HFFc6 (cell line): ENCODE data around the gene BLVRB. TPM values are rescaled to one million over a fixed set of nuclear protein-coding genes. Genes with fewer than 3 reads are reported as not detected.

ENCODE experiments used
- DNase-seq: peaks from one replicate; pipeline ENCODE4 v3.0.0-alpha.2; 2018
- H3K27ac Mint-ChIP-seq: 2 replicates; pipeline ENCODE4 v1.8.0; 2020; ENCODE audit warnings: mild to moderate bottlenecking, mixed read lengths
- H3K27me3 Mint-ChIP-seq: 2 replicates; pipeline ENCODE4 v1.8.0; 2021; ENCODE audit warnings: mild to moderate bottlenecking, moderate library complexity, mixed read lengths; ENCODE audit not compliant: insufficient read depth
- H3K36me3 Mint-ChIP-seq: 2 replicates; pipeline ENCODE4 v1.8.0; 2021; ENCODE audit warnings: low read depth, mixed read lengths
- H3K4me1 Mint-ChIP-seq: 2 replicates; pipeline ENCODE4 v1.8.0; 2020; ENCODE audit warnings: low read depth, mixed read lengths
- H3K4me3 Mint-ChIP-seq: 2 replicates; pipeline ENCODE4 v1.8.0; 2020; ENCODE audit warnings: mild to moderate bottlenecking, moderate library complexity, mixed read lengths
- H3K9me3 Mint-ChIP-seq: 2 replicates; pipeline ENCODE4 v1.8.0; 2020; ENCODE audit warnings: mild to moderate bottlenecking, mixed read lengths
- CTCF ChIP-seq: fragments of 200-600 bp; sonication (generic); IDR thresholded peaks from 2 replicates; pipeline ENCODE4 v1.5.0; 2021; ENCODE audit warnings: antibody characterized with exemption, mild to moderate bottlenecking
- total RNA-seq, 6 experiments: library from RNA; stranded (reverse); fragmentation: NEBNext Ultra II Directional; extraction: Animal tissue kit (Norgen Biotek cat#: 25700); gene quantifications; 2 replicates in 1 of 6; 3 replicates in 5 of 6; pipeline ENCODE4 v1.2.3, GENCODE V29; 2021

The BLVRB gene
- total RNA-seq, 6 experiments from 2014 or later, result 35.3 to 55.7 (median 52.5) TPM

- DNase-seq, result no peak
- H3K9me3 Mint-ChIP-seq, result no peaks in the 10 kb centered on the region
- peaks cover 3% of the 10 kb centered on the region; the same call in 1 of the 2 replicates for H3K27me3 Mint-ChIP-seq
- peaks cover 37% of the 10 kb centered on the region for H3K36me3 Mint-ChIP-seq
- H3K4me3 Mint-ChIP-seq, result peak overlapping the region; percentile 96
- peaks cover 36% of the 10 kb centered on the region for H3K4me1 Mint-ChIP-seq
- H3K27ac Mint-ChIP-seq, result peak overlapping the region; percentile 93
- TF ChIP-seq CTCF, result no peak; the same call in 1 of the 2 replicates
Measured at GRCh38 chr19:40444825-40445312, 20.7 kb downstream of the BLVRB start.

- Mint-ChIP-seq H3K4me1 (peaks cover 36% of the 10 kb centered on the region), H3K27me3 (peaks cover 3% of the 10 kb centered on the region; the same call in 1 of the 2 replicates), H3K36me3 (peaks cover 41% of the 10 kb centered on the region), H3K4me3 (peak within 1 kb of the TSS; percentile 96), H3K9me3 (no peaks in the 10 kb centered on the region), H3K27ac (peak within 1 kb of the TSS; percentile 93)
- TF ChIP-seq CTCF, result no peak
- peak; percentile 89 for DNase-seq
Measured at GRCh38 chr19:40444000-40444824, 21.3 kb downstream of the BLVRB start, which contains the start of gene SERTAD3. Gene SERTAD3, minus strand, starts transcription at chr19:40444335. Its CDS starts 2,255 bp downstream, at chr19:40442080.

GRCh38 chr19:40443131-40443999, 22.2 kb downstream of the BLVRB start:
- peak; percentile 99 for DNase-seq
- peaks cover 43% of the 10 kb centered on the region for H3K36me3 Mint-ChIP-seq
- no peak for TF ChIP-seq CTCF
- peaks cover 36% of the 10 kb centered on the region for H3K4me1 Mint-ChIP-seq
- peak overlapping the region; percentile 93 for H3K27ac Mint-ChIP-seq
- H3K9me3 Mint-ChIP-seq, result no peaks in the 10 kb centered on the region
- peaks cover 3% of the 10 kb centered on the region; the same call in 1 of the 2 replicates for H3K27me3 Mint-ChIP-seq
- H3K4me3 Mint-ChIP-seq, result peak overlapping the region; percentile 96

- Mint-ChIP-seq H3K4me1 (peaks cover 36% of the 10 kb centered on the region), H3K4me3 (peak overlapping the region; percentile 96), H3K27ac (peak overlapping the region; percentile 93), H3K27me3 (peaks cover 3% of the 10 kb centered on the region; the same call in 1 of the 2 replicates), H3K9me3 (no peaks in the 10 kb centered on the region), H3K36me3 (peaks cover 42% of the 10 kb centered on the region)
- no peak for DNase-seq
- no peak; the same call in 1 of the 2 replicates for TF ChIP-seq CTCF
Measured at GRCh38 chr19:40442328-40443130, 23.0 kb downstream of the BLVRB start.
